Stomach (tissue), 19 donors: ENCODE data around the gene MYL11. TPM values are rescaled to one million over a fixed set of nuclear protein-coding genes. Genes with fewer than 3 reads are reported as not detected.
"Not testable (repeated sequence)": the region's sequence is repeated elsewhere in the genome, so short reads cannot be mapped to it uniquely, and the experiment has no call there.

Experiments
- DNase-seq, 2 donors: peaks; one replicate each; pipeline versions ENCODE4 v3.0.0 to v3.0.0-alpha.2; 2013 to 2019
- H3K27ac ChIP-seq, 5 donors: fragments of 200-600 bp in 4 of 5; sonication (generic) in 4 of 5; one replicate each; pipeline ENCODE4 v1.5.1; 2013 to 2019; ENCODE audit warnings: mild to moderate bottlenecking in 1 of 5, moderate library complexity in 1 of 5
- H3K27me3 ChIP-seq, 3 donors: fragments of 200-600 bp; sonication (generic); one replicate each; pipeline ENCODE4 v1.5.1; 2017 to 2019; ENCODE audit warnings: mixed run types in 1 of 3
- H3K36me3 ChIP-seq, 4 donors: fragments of 200-600 bp; sonication (generic); 1 replicate in 3 of 4; 2 replicates in 1 of 4; pipeline ENCODE4 v1.5.1; 2016 to 2019
- H3K4me1 ChIP-seq, 4 donors: fragments of 200-600 bp; sonication (generic); one replicate each; pipeline ENCODE4 v1.5.1; 2016 to 2019
- H3K4me3 ChIP-seq, 4 donors: fragments of 200-600 bp; sonication (generic) in 3 of 4; one replicate each; pipeline ENCODE4 v1.5.1; 2016 to 2019; ENCODE audit warnings: mild to moderate bottlenecking in 1 of 4
- H3K9me3 ChIP-seq, 4 donors: fragments of 200-600 bp; sonication (generic); one replicate each; pipeline ENCODE4 v1.5.1; 2016 to 2019
- CTCF ChIP-seq, 7 experiments: fragments of 450-650 bp in 4 of 7; fragments of 200-600 bp in 3 of 7; sonication (generic) in 3 of 7; IDR thresholded peaks; one replicate each; pipeline ENCODE4 v1.5.1; 2016 to 2019; ENCODE audit warnings: antibody characterized with exemption in 7 of 7, control low read depth in 2 of 7, mild to moderate bottlenecking in 1 of 7
- EP300 ChIP-seq: sonication (generic); formaldehyde crosslinking; IDR thresholded peaks from one replicate; pipeline ENCODE4 v1.6.1; 2017; ENCODE audit warnings: antibody characterized with exemption
- POLR2A ChIP-seq, 4 donors: fragments of 450-650 bp; IDR thresholded peaks; one replicate each; pipeline ENCODE4 v1.6.1; 2016; ENCODE audit warnings: antibody characterized with exemption in 4 of 4, control low read depth in 2 of 4, mild to moderate bottlenecking in 1 of 4, moderate library complexity in 1 of 4
- POLR2AphosphoS5 ChIP-seq, 3 donors: sonication (generic); formaldehyde crosslinking; IDR thresholded peaks; one replicate each; pipeline ENCODE4 v1.6.1; 2016; ENCODE audit warnings: antibody characterized with exemption in 3 of 3
- WGBS, 5 donors: extraction: QIAGEN DNeasy Blood & Tissue Kit in 3 of 5; methylation state at CpG; one replicate each; pipeline versions ENCODE4 v1.1.5 to v1.1.7; 2013 to 2018; 5-methylcytosine and 5-hydroxymethylcytosine counted together
- intact Hi-C: fragments of 100-400 bp; cut with DNase I; formaldehyde crosslinking; loops from one replicate; pipeline ENCODE4 v1.15.1; 2023; ENCODE audit warnings: low total_unique reads
- long read RNA-seq, 10 donors: transcript quantifications; one replicate each; lab custom pipeline, GENCODE V29; 2026
- polyA plus RNA-seq, 3 donors: library from polyadenylated mRNA; stranded (reverse); fragments of 200-250 nt; gene quantifications; one replicate each; pipeline ENCODE4 v1.2.3, GENCODE V29; 2013
- total RNA-seq, 5 donors: library from RNA; depleted of rRNA; stranded (reverse); fragments of >200 nt; gene quantifications; one replicate each; pipeline versions ENCODE4 v1.1.0 to v1.2.3, GENCODE V29; 2014 to 2016
- donor health status: healthy with polysubstance abuse.
- donor health status: Bipolar disorder and iron deficiency.
- donor health status: healthy.

Gene MYL11
- not detected for total RNA-seq
- polyA plus RNA-seq, result 1 to 10 TPM in 2 of 3 donors, not detected in 1; 1.6 to 4.7 TPM
- long read RNA-seq, donor 1, transcript MYLPF-201 (7 exons, 682 nt), result major isoform, 20 of 20 reads
- long read RNA-seq, donor 1, partial matches to known transcripts, result 0 of 20 reads
- long read RNA-seq, donor 1, other reads (novel, unspliced or antisense), result 0 of 20 reads
- long read RNA-seq, donor 2, transcript MYLPF-201 (7 exons, 682 nt), result major isoform, 11 of 11 reads
- long read RNA-seq, donor 2, partial matches to known transcripts, result 0 of 11 reads
- long read RNA-seq, donor 2, other reads (novel, unspliced or antisense), result 0 of 11 reads
- long read RNA-seq, donor 3, transcript MYLPF-201 (7 exons, 682 nt), result major isoform, 11 of 11 reads
- long read RNA-seq, donor 3, partial matches to known transcripts, result 0 of 11 reads
- long read RNA-seq, donor 3, other reads (novel, unspliced or antisense), result 0 of 11 reads
- long read RNA-seq, donor 4, result 0 reads
- long read RNA-seq, donor 5, partial matches to known transcripts, result 0 of 3 reads
- long read RNA-seq, donor 5, other reads (novel, unspliced or antisense), result 0 of 3 reads
- long read RNA-seq, donor 6, transcript MYLPF-201 (7 exons, 682 nt), result major isoform, 9 of 9 reads
- long read RNA-seq, donor 6, partial matches to known transcripts, result 0 of 9 reads
- long read RNA-seq, donor 6, other reads (novel, unspliced or antisense), result 0 of 9 reads
- long read RNA-seq, donor 7, partial matches to known transcripts, result 0 of 1 reads
- long read RNA-seq, donor 7, other reads (novel, unspliced or antisense), result 0 of 1 reads
- long read RNA-seq, donor 8, transcript MYLPF-201 (7 exons, 682 nt), result major isoform, 10 of 11 reads
- long read RNA-seq, donor 8, partial matches to known transcripts, result 0 of 11 reads
- long read RNA-seq, donor 8, other reads (novel, unspliced or antisense), result 0 of 11 reads
- long read RNA-seq, donor 9, partial matches to known transcripts, result 0 of 1 reads
- long read RNA-seq, donor 9, other reads (novel, unspliced or antisense), result 0 of 1 reads
- long read RNA-seq, donor 10, transcript MYLPF-201 (7 exons, 682 nt), result major isoform, 11 of 11 reads
- long read RNA-seq, donor 10, partial matches to known transcripts, result 0 of 11 reads
- long read RNA-seq, donor 10, other reads (novel, unspliced or antisense), result 0 of 11 reads

DNA sequence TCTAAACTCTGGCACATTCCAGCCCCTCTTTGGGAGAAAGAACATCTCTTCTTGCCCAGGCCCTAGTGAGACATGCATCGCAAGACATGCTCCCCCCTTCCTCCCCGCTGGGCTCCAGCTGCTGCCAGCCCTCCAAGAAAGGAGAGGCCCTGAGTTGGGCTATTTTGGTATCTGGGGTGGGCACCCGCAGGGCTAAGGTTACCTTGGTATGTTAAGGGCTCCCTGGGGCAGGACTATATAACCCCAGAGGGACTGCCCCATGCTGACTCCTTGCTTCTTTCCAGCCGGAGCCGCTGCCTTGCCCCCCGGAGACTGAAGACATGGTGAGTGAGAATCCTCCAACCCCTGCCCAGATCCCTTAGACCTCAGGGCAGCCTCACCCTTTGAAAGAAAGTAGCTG lies at the start of gene MYL11:
TSS of gene MYL11 (plus strand) at position 265 of the 400 bp plus-strand sequence. CDS start at position 321, 56 bp downstream.
- intact Hi-C loops, result no loop called here
- H3K9me3 ChIP-seq, result no peaks in the 10 kb centered on the region
- H3K27ac ChIP-seq, result no peak within 1 kb of the TSS
- H3K4me1 ChIP-seq, result peaks cover 22 to 31% (median 25%) of the 10 kb centered on the region in 4 donors
- H3K36me3 ChIP-seq, result no peaks in the 10 kb centered on the region
- 87 to 93% (median 93%) methylated on average over 6 of the region's 6 CpGs for WGBS, 5 donors
- H3K4me3 ChIP-seq, result no peak within 1 kb of the TSS
- TF ChIP-seq POLR2A (IDR thresholded peaks at IDR 0.05) (no peak), CTCF (IDR thresholded peaks at IDR 0.05) (no peak), POLR2AphosphoS5 (IDR thresholded peaks at IDR 0.05) (no peak), EP300 (no peak)
- no peak for DNase-seq
- H3K27me3 ChIP-seq, result no peaks in the 10 kb centered on the region

DNA sequence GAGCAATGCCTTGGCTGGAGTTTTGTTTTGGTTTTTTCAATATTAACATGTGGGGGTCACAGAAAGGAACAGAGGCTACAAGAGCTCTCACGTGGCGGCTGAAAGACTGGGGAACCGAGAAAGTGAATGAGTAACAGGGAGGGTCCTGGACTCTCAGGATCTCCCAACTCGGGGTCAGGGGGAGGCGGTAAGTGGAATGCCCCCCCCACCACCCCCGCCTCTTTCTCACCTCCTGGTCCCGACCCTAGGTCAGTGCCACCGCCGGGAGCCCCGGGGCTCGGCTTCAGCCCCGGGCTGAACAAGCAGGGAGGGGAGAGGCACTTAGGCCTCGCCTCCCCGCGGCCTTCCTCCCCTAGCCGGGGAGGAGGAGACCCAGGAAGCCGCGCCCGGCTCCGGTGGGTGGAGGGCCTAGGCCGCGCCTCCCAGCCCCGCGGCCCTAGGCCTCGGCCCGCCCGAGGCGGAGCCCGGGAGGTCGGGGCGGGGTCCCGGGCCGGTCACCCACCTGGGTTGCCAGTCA lies 40.1 kb upstream of the MYL11 start:
- Histone ChIP-seq H3K4me3 (peak overlapping the region; percentile 45 to 85 (median 72)), H3K27ac (peak overlapping the region; percentile 94 to 98 (median 98)), H3K4me1 (peaks cover 6 to 13% (median 9%) of the 10 kb centered on the region in 4 donors)
- H3K9me3 ChIP-seq, intact Hi-C loops, H3K27me3 ChIP-seq, H3K36me3 ChIP-seq: not testable (repeated sequence)
- peak; percentile 88 to 93 for DNase-seq
- WGBS, 5 donors, result 0 to 2% (median 1%) methylated on average over 5 to 22 of the region's 33 CpGs

GRCh38 chr16:30335028-30335597 lies 39.5 kb upstream of the MYL11 start:
- intact Hi-C loops, H3K27me3 ChIP-seq, H3K36me3 ChIP-seq, H3K9me3 ChIP-seq: not testable (repeated sequence)
- TF ChIP-seq POLR2AphosphoS5 (IDR thresholded peaks at IDR 0.05), result peak in 2 of 3 donors; percentile 33 to 69
- Histone ChIP-seq H3K4me1 (peaks cover 6 to 13% (median 9%) of the 10 kb centered on the region in 4 donors), H3K27ac (peak overlapping the region; percentile 94 to 98 (median 98)), H3K4me3 (peak overlapping the region; percentile 45 to 85 (median 72))
- DNase-seq, result peak; percentile 90 to 93
- 0 to 1% (median 0%) methylated on average over 33 to 70 of the region's 70 CpGs for WGBS, 5 donors

DNA sequence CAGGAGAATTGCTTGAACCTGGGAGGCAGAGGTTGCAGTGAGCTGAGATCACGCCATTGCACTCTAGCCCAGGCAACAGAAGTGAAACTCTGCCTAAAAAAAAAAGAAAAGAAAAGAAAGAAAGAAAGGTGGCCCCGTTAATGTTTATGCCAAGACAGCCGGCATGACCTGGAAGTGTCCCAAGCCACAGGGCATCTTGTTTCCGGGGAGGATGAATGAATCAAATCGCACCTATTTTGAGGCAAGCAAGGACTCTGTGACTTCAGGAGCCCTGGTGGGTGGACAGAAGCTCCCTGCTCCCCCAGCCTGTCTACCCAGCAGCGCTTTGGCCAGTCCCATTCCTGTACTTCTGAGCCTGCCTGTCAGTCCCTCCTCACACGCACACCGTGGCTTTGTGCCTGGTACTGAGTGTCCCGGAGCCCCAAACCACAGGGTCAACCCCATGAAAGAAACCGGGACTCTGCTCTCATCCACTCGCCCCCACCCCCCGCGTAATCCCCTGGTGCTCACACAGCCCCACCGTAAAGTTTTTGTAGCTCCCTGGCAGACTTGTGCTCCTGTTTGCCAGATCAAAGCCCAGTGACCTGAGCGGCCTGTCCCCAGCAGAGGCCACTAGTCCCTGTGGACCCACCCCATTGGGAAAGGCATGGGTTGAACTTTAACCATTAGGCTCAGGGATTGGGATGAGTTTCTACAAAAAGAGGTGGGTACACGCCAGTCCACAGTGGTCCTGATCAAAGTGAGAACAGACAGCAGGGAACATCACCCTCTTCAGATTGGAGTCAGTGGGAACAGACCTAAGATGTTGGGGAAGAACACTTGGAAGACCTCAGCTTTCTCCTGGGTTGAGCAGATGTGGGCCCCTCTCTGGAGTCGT lies 38.8 kb upstream of the MYL11 start:
- 25 to 44% (median 35%) methylated on average over 15 to 17 of the region's 17 CpGs for WGBS, 5 donors
- peak in 1 of 2 donors; percentile 50 for DNase-seq
- intact Hi-C loops, result no loop called here

DNA sequence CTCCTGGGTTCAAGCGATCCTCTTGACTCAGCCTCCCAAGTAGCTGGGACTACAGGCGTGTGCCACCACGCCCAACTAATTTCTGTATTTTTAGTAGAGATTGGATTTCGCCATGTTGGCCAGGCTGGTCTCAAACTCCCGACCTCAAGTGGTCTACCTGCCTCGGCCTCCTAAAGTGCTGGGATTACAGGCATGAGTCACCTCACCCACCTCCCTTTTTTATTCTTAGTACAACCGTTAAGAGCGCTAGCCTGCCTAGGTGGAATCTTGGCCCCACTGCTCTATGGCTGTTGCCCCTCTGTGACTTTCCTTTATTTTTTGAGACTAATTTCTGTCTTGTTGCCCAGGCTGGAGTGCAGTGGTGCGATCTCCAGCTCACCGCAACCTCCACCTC lies 36.6 kb upstream of the MYL11 start:
- intact Hi-C loops, H3K4me3 ChIP-seq, H3K27ac ChIP-seq, H3K27me3 ChIP-seq, DNase-seq, H3K36me3 ChIP-seq, H3K9me3 ChIP-seq: not testable (repeated sequence)
- H3K4me1 ChIP-seq, result peaks cover 6 to 13% (median 9%) of the 10 kb centered on the region in 4 donors
- 92 to 98% (median 97%) methylated on average over 9 to 10 of the region's 10 CpGs for WGBS, 5 donors

More for the DNA sequence above, 38.8 kb upstream of the MYL11 start:
- peak overlapping the region; percentile 94 to 98 (median 98) for H3K27ac ChIP-seq
- no peaks in the 10 kb centered on the region for H3K9me3 ChIP-seq
- H3K27me3 ChIP-seq, result no peaks in the 10 kb centered on the region
- peak overlapping the region; percentile 45 to 85 (median 72) for H3K4me3 ChIP-seq
- TF ChIP-seq POLR2A (IDR thresholded peaks at IDR 0.05) (no peak), POLR2AphosphoS5 (IDR thresholded peaks at IDR 0.05) (no peak), CTCF (IDR thresholded peaks at IDR 0.05) (no peak), EP300 (no peak)
- H3K4me1 ChIP-seq, result peaks cover 6 to 13% (median 9%) of the 10 kb centered on the region in 4 donors
- no peaks in the 10 kb centered on the region for H3K36me3 ChIP-seq

DNA sequence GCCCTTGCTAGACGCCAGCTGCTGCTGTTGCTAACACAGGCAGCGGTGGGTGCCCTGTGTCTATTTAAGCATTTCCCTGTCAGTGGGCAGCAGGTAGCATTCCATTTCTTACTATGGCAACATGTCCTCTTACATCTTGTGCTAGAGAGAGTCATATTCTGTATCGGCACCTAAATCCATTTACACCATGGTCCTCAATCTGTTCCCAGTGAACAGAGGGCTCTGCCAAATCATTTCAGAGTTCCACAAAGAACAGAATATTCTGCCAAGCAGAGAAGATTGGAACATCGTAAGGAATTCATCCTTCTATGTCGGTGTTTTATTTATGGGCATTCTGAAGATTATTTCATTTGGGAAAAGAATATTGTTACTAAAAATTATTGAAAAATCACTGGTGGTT lies 35.9 kb upstream of the MYL11 start:
- peaks cover 6 to 13% (median 9%) of the 10 kb centered on the region in 4 donors for H3K4me1 ChIP-seq
- whole genome bisulfite sequencing, 5 donors, result 81 to 90% (median 90%) methylated on average over 4 to 5 of the region's 5 CpGs
- H3K4me3 ChIP-seq, H3K27me3 ChIP-seq, DNase-seq, intact Hi-C loops, H3K36me3 ChIP-seq, H3K9me3 ChIP-seq, H3K27ac ChIP-seq: not testable (repeated sequence)
